GM20431 (cell line): ENCODE data around the gene HOXA11.

Source experiments
- in situ Hi-C: fragments of 300-500 bp; cut with MseI, MboI; formaldehyde crosslinking; loops from one replicate; pipeline ENCODE4 v1.15.0; 2020; ENCODE audit warnings: low sequenced_read_pairs; ENCODE audit not compliant: unreplicated experiment

HOXA11 gene

GRCh38 chr7:27184337-27185012 is 557 bp downstream of the HOXA11 start:
- in situ Hi-C loops = no loop called here

- in situ Hi-C loops = no loop called here
These were observed 1.2 kb downstream of the HOXA11 start for GRCh38 chr7:27183682-27184336.

GRCh38 chr7:27182861-27183681 is 2.0 kb downstream of the HOXA11 start:
- in situ Hi-C loops = no loop called here

GRCh38 chr7:27182285-27182841 is 2.7 kb downstream of the HOXA11 start:
- in situ Hi-C loops = no loop called here

- in situ Hi-C loops = no loop called here
These were observed 3.2 kb downstream of the HOXA11 start for GRCh38 chr7:27181795-27182275.

GRCh38 chr7:27180431-27181420 is 4.3 kb downstream of the HOXA11 start:
- in situ Hi-C loops = no loop called here

GRCh38 chr7:27179503-27180430 is 5.3 kb downstream of the HOXA11 start:
- in situ Hi-C loops = no loop called here

GRCh38 chr7:27179030-27179429 is 6.0 kb downstream of the HOXA11 start:
- in situ Hi-C loops = no loop called here

GRCh38 chr7:27178366-27178765 is 6.7 kb downstream of the HOXA11 start:
- in situ Hi-C loops = no loop called here

- in situ Hi-C loops = no loop called here
These were observed 7.2 kb downstream of the HOXA11 start for GRCh38 chr7:27177795-27178320.

GRCh38 chr7:27176962-27177794 is 7.9 kb downstream of the HOXA11 start:
- in situ Hi-C loops = no loop called here

- in situ Hi-C loops = no loop called here
These were observed 8.5 kb downstream of the HOXA11 start for GRCh38 chr7:27176524-27176845.

GRCh38 chr7:27175626-27176523 is 9.2 kb downstream of the HOXA11 start:
- in situ Hi-C loops = no loop called here

- in situ Hi-C loops = loop anchor here (25.0 kb wide), 2 partner anchors 788 to 1313 kb away; no protein-coding TSS in a partner anchor
These were observed 10.0 kb downstream of the HOXA11 start for GRCh38 chr7:27174874-27175625.
